ENCODE results near the gene TFPI.

TFPI gene

DNA sequence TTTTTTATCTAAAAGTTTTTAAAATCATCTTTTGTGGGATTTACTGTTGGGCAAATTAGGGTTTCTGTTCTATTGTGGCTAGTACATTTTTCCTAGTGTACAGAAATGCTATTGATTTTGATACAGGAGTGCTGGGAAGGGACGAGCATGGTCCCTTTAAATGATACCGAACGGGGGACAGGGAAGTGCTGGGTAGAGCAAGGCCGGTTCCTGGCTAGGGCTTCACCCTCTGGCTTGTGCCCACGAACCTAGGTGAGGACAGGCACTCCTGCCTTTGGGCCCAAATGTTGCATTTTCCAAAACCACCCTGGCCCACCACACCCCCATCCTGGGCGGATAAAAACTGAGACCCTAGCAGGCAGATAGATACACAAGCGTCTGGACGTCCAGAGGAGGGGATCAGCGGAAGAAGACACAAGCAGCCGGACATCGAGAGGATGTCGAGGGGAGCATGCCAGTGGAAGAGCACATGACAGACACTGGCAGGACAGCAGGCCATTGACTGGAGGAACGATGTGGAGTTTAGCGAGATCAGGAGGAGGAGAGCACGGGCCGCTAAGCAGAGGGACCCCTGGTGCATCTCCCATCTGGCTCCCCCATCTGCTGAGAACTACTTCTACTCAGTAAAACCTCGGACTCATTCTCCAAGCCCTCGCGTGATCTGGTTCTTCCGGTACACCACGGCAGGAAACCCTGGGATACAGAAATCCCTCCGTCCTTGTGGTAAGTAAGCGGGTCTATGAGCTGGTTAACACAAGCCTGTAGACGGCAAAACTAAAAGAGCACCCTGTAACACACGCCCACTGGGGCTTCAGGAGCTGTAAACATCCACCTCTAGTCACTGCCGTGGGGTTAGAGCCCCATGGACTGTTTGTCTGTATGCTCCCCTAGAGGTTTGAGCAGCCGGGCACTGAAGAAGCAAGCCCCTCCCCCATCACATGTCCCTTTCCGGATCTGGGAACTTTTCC lies 92.7 kb downstream of the TFPI start:
- DNase-seq, result no peak

DNA sequence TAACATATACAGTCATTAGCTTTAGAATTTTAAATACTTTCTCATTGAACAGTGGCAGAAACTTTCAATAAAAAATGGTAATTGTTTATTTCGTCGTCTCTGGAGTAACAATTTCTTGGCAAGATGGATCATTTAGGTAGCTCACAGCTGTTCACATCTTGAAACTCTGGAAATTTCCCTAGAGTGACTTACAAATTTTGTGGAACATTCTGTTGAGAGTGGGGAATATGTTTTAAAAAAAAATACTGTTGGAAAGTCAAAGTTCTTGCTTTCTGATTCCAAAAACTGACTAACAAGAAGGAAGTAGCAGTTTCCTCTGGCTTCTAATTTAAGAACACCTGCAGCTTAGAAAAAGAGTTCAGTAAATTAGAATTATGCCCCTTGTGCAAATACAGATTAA lies 95.0 kb downstream of the TFPI start:
- no peak for DNase-seq

DNA sequence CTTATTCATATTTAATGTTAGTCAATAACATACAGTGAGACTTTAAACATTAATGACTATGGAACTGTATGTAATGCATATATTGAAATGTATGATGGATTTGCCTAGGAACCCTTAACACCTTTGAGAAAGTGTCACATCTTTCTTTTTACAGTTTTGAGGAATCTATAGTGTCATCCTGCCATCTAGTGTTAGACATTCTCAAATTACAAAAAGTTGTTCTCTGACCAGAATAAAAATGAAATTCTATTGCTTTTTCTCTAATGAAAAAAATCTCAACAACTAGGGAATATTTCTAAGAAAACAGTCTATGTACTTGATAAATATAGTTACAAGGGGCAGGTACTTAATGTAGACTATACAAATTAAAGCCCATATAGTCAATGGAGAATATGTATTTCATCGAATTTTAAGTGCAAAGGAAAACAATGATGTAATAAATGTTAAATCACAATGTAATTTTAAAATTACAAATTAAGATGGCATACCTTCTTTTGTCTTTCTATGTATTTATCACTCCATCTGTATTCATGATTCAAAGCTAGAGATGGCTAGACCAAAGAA lies 101.1 kb downstream of the TFPI start:
- peak; percentile 25 for DNase-seq

DNA sequence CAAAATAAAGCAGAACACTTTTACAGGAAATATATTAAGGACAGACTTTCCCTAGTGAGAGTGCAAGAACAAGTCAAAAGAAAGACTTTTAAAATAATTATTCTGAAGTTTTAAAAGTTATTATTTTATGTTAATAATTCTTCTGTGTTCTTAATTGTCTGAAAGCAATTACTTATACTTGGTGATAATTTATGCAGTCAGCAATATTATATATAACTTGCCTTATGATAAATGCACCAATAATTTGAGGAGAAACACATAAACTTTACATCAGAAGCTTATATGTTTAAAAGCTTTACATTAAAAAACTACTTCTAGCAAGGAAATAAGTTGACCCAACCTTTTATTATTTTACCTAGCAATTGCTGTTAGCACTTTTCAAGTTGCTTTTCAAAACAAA lies 102.7 kb downstream of the TFPI start:
- DNase-seq, result no peak

DNA sequence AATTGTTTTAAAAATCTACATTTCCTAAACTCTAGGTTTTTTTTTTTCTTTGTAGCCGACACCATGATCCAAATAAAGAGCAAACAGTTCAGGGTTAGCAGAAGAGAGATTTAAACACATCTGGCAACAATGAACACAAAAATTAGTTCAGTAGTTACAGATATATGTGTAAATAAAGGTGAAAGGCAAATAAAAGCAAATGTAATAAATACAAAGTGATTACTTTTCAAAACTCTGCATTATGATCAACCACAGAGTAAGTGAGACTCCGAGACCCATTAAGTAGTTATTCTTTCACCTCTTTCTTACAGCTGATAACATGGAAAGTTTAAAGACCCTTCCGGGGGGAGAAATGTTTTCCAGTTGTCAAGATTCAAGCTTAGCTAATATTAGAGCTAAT lies 106.9 kb downstream of the TFPI start:
- no peak for DNase-seq

DNA sequence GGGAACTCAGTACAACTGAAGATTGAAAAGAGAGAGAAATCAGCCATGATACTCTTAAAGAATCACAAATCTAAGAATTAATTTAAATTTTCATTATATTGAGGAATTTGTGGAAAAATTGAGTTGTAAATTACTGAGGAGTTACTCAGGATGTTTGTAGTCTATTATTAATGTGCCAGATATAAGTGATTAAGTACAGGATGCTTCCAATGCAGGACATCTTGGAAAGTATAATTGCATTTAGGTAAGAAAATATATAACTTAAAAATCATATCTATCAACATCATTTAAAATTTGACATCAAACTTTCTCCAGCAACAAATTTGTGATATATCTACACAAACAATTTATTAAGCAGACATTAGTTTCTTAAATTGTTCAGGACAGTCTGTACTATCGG lies 107.5 kb downstream of the TFPI start:
- no peak for DNase-seq

DNA sequence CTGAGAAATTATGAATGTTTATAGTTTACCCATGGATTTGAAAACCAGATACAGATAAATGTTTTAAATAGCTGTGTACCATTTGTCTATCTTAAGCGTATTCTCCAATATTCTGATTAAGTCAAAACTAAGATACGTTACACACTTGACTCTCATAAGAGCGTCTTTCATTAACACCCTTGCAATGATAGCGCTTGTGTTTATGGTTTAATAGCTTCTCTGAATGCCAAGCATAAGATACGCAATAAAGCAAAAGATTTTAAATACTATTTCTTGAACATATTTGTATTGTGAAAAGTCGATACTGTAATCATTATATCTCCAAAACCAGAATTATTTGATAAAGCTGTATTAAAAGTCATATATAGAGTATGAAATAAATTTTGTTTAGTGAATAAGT lies 109.2 kb downstream of the TFPI start:
- no peak for DNase-seq

DNA sequence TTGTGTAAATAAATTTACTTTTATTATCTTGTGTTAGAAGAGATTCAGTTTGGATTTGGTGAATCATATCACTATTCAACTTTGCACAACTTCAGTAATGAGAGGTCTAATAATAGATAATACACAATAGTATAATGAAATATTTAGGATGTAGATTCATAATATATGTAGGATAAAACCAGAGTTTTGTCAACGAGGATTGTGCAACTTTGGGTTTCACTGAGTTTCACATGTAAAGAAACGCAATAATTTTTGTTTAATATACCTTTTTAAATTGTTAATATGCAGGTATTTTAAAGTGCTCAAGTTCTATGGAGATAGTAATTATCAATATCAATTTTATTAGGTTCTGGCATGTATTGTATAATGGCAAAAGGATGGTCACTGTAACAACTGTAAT lies 111.5 kb downstream of the TFPI start:
- DNase-seq, result no peak

DNA sequence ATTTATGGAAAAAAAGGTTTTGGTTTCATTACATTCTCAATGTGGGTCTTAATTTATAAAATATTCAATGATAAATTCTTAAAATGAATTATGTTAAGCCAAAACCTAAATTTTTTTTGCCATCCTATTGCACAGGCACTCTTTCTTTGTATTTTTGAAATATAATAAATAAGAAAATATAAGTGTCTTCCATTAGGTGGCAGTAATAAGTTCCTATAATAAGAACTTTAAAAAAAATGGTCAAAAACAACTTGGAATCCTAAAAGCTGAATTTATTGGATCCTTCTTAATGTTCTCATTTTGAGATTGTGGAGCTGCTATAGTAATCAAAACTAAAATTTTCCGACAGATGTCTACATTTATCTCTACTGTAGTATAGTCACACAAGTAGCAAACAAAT lies 111.9 kb downstream of the TFPI start:
- no peak for DNase-seq

DNA sequence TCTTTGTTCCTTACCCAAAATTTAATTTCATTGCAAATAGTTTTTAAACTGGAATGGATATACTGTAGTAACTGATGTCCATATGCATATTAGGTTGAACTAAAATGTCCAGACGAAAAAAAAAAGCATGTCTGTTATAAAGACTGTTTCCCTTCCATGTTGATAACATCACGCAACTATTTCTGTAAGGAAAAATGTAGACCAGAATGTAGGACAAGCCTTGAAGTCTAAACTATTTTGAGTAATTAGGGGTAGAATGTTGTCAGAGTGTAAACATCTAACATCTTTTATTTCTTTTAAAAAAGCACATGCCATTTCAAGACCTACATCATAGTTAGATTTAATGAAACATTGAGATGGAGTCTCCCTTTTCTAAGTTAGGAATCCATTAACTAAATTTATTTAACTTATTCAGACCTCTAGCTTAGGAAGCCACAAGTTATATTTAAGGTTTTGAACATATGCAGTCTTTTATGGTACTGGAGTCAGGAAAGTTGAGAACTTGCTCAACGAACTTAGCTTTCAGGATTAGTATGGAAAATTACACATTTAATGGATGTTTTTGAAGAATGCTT lies 114.0 kb downstream of the TFPI start:
- no peak for DNase-seq

DNA sequence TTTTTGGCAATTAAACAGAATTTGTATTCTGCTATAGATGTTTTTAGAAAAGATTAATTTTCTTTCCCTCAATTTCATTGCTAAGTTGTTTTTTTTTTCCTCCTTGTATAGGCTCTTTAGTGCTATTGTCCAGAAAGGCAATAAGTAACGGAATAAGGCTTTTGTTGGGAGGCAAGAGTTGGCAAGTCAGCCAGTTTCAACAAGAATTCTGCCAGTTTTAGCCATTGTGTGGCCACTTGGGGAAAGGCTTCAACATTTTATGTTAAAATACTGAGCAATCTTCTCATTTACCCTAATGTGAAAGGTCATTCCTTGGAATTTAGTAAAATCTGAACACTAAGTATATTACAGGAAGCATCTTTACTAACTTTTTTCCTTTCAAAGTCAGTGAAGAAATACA lies 115.8 kb downstream of the TFPI start:
- no peak for DNase-seq

DNA sequence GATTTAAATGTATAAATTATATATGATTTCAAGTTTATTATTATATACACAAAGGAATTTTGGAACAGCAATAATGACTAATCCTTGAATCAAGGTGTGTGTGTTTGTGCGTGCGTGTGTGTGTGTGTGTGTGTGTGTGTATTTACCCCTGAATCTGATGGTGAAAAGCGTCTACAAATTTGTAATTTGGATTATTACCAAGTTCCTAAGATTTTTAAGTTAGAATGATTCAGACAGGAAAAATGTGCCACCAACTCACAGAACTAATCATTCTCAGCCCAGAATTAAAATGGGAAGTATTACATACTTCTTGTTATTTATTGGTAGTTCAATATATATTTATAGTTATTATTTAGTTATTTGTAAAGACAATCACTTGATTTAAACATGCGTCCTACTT lies 118.5 kb downstream of the TFPI start:
- peak; percentile 53 for DNase-seq

DNA sequence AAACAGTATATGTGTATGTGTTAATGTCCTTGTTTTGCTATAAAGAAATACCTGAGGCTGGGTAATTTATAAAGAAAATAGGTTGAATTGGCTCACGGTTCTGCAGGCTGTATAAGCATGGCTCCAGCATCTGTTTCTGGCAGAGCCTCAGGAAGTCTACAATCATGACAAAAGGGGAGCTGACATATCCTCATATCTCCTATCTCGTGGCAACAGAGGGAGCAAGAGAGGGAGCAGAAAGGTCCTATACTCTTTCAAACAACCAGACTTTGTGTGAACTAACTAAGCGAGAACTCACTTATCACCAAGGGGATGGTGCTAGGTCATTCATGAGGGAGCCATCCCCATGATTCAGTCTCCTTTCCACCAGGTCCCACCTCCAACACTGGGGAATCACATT lies 119.2 kb downstream of the TFPI start:
- DNase-seq, result no peak

DNA sequence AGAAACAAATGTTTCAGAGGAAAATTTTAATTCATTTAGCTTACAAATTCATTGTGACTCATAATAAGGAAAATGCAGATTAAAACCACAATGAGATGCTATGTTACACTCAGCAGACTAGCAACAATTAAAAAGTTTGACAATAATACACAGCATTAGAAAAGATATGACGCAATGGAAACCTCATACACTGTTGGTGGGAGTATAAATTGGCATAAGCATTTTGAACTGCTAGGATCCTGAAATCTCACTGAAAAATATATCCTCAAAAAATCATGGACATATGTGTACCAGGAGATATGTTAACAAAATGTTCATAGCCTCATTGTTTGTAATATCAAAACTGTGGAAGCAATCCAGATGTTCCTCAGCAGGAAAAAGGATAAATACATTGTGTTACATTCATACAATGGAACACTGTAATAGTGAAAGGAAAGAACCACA lies 119.9 kb downstream of the TFPI start:
- peak; percentile 66 for DNase-seq

DNA sequence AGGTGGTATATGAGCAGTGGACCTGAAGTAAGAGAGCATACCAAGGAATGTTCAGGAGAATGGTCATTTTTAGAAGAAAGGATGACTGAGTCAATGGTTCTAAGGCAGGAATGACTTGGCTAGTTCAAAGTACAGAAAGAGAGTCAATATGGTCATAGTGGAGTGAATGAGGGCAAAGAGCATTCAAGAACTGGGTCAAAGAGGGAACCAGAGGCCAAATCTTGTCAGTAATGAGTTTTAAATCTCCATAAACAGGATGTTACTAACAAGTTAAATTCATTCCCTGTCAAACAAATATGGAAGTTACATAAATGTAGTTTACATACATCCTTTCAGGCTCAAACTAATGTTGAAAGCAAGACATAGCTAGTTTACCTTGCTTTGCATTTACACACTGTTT lies 122.3 kb downstream of the TFPI start:
- no peak for DNase-seq

DNA sequence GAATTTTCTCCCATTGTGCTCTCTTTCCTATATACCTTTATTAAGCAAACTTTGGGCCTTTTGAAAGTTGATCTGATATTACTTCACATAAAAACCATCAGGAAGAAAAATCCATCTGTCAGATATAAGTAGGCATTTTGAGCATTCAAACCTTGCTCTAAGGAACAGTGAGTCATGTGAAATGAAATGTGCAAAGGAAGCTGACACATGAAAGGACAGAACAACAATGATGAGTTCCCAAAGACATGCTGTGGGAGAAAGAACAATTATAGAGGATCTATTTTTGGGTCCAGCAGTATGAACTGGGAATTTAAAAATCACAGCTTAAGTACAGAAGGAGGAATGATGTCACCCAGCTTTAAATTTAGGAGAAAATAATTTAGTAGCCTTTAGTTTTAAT lies 124.2 kb downstream of the TFPI start:
- DNase-seq, result peak; percentile 87

DNA sequence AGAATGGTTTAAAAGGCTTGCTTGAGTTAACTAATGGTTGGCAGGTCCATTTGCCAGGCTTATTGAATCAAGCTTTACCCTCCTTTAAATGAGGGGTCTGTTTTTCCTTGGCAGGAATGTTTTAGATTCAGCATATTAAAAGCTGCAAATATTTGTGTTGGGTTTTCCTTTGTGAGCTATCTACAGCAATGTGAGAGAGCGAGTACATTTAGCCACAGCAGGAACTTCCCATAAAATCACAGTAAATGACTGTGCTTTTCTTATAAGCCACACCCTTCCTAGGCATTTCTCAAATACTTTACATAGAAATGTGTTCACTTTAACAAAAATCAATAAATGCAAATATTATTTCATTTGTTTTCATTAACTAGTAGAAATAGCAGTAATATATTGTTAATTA lies 130.1 kb downstream of the TFPI start:
- no peak for DNase-seq

DNA sequence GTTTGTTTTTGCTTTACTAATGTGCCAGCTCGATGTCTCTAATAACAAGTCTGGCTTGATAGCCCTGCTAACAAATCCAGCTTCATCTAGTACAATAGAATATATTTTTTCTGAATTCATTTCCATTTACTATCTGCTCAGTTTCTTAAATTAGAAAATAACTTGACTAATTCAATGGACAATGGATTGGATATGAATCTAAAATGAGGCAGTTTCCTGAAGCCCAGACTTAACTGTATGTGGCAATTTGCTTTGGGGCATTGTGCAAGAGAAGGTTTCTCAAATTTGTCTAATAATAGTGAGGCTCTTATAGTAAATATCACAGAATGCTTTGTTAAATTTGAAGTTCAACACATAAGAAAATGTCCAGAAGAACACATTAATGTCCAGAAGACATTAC lies 132.0 kb downstream of the TFPI start:
- no peak for DNase-seq

DNA sequence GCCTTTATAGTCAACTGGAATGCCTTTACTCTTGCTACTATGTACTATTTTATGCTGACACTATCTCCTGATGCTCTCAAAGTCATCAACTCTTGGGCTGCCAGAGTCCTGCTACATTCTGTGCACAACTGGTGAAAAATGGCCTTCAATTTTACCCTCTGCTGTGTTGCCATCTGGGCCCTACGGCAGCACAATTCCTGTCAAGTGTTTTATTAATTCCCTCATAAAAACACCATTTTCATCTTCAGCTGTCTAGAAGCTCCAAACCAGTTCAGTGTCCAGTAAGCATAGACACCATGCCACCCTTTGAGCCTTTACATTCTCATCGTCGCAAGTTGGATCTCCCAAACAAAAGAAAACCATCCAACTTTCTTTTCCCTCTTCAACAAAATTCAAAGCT lies 132.7 kb downstream of the TFPI start:
- no peak for DNase-seq

DNA sequence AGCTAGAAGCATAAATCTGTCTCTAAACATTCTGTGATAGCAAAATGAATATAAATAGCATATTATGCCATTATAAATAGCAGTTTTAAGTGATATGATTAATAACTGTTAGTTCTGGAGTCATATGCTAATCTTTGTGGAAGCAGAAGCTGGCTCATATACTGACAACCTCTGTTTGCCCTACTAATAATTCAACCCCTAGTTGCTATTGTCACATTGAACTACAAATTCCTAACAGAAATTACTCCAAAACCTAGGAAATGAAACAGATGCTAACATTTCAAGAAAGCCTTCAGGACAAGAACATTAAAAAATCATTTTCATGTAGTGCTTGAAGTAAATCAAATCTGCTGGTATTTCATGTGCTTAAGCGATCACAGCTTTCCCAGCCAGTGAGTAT lies 134.4 kb downstream of the TFPI start:
- DNase-seq, result no peak

DNA sequence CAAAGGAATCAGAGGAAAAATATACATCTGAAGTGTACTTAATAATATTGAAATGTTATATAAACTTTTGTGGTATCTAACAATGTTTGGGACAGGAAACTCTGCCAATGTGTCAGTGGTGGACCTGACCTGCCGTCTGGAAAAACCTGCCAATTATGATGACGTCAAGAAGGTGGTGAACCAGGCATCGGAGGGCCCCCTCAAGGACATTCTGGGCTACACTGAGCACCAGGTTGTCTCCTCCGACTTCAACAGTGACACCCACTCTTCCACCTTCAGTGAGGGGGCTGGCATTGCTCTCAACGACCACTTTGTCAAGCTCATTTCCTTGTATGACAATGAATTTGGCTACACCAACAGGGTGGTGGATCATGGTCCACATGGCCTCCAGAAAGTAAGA lies 138.8 kb downstream of the TFPI start:
- DNase-seq, result no peak

Data from fibroblast of skin of right biceps (primary cell).